Epithelial cell of proximal tubule (primary cell): ENCODE measurements around the gene THOC2. TPM values are rescaled to one million over a fixed set of nuclear protein-coding genes. Genes with fewer than 3 reads are reported as not detected.

Source experiments
- DNase-seq: peaks from one replicate; pipeline ENCODE4 v3.0.0-alpha.2; 2011; ENCODE audit warnings: low read depth
- H3K4me3 ChIP-seq: 2 replicates; pipeline ENCODE4 v1.5.1; 2011; ENCODE audit warnings: low read depth, mild to moderate bottlenecking, low read length
- total RNA-seq: library from RNA; depleted of rRNA; stranded (reverse); fragments of >200 nt; gene quantifications from 2 replicates; pipeline ENCODE4 v1.2.3, GENCODE V29; 2015
- TF ChIP-seq, protein P1 (sequence below): conservative IDR thresholded peaks from 2 replicates; pipeline ENCODE4 v1.5.1; 2012; ENCODE audit warnings: low read depth, mild to moderate bottlenecking, low read length

The THOC2 gene
- total RNA-seq, 1 donor from 2014 or later, result 47.4 TPM

DNA sequence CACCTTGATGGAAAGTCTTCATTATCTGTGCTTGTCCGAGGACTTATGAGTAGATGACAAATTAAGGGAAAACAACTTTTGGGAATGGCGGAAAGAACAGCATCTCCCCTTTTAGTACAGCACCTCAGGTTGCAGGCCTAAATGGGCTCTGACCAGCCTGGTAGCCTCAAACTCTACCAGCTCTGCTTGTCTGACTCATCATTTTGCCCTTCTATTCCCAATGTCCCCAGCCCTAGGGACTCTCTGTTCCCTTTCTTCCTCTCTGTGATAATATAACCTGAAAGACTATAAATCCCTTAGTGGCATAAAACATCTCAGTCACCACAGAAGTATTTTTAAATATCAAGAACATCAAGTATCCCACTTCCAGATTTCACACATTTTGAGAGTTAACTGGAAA, 121.9 kb downstream of the THOC2 start:
- TF ChIP-seq, protein P1, sequence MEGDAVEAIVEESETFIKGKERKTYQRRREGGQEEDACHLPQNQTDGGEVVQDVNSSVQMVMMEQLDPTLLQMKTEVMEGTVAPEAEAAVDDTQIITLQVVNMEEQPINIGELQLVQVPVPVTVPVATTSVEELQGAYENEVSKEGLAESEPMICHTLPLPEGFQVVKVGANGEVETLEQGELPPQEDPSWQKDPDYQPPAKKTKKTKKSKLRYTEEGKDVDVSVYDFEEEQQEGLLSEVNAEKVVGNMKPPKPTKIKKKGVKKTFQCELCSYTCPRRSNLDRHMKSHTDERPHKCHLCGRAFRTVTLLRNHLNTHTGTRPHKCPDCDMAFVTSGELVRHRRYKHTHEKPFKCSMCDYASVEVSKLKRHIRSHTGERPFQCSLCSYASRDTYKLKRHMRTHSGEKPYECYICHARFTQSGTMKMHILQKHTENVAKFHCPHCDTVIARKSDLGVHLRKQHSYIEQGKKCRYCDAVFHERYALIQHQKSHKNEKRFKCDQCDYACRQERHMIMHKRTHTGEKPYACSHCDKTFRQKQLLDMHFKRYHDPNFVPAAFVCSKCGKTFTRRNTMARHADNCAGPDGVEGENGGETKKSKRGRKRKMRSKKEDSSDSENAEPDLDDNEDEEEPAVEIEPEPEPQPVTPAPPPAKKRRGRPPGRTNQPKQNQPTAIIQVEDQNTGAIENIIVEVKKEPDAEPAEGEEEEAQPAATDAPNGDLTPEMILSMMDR, result no peak
- no peak for DNase-seq
- no peak overlapping the region for H3K4me3 ChIP-seq

GRCh38 chrX:123607806-123608205, 125.0 kb downstream of the THOC2 start:
- DNase-seq, result no peak
- TF ChIP-seq, protein P1, result no peak
- no peak overlapping the region for H3K4me3 ChIP-seq

DNA sequence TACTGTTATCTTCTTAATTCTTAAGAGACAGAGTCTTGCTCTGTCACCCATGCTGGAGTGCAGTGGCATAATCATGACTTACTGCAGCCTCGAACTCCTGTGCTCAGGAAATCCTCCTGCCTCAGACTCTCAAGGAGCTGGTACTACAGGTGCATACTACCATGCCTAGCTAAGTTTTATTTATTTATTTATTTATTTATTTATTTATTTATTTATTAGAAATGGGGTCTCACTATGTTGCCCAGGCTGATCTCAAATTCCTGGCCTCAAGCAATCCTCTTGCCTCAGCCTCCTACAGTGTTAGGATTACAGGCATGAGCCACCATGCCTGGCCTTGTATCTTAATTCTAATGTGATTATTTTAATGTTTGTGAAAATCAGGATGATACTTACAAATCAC, 125.6 kb downstream of the THOC2 start:
- no peak overlapping the region for H3K4me3 ChIP-seq
- DNase-seq, result no peak
- TF ChIP-seq, protein P1, result no peak

- DNase-seq, result no peak
- TF ChIP-seq, protein P1, result no peak
- no peak overlapping the region for H3K4me3 ChIP-seq
Observed at GRCh38 chrX:123603491-123603890, 129.4 kb downstream of the THOC2 start.

GRCh38 chrX:123601437-123601836, 131.4 kb downstream of the THOC2 start:
- TF ChIP-seq, protein P1, result no peak
- no peak overlapping the region for H3K4me3 ChIP-seq
- DNase-seq, result no peak

- TF ChIP-seq, protein P1, result no peak
Observed at GRCh38 chrX:123600181-123600580, 132.7 kb downstream of the THOC2 start.

DNA sequence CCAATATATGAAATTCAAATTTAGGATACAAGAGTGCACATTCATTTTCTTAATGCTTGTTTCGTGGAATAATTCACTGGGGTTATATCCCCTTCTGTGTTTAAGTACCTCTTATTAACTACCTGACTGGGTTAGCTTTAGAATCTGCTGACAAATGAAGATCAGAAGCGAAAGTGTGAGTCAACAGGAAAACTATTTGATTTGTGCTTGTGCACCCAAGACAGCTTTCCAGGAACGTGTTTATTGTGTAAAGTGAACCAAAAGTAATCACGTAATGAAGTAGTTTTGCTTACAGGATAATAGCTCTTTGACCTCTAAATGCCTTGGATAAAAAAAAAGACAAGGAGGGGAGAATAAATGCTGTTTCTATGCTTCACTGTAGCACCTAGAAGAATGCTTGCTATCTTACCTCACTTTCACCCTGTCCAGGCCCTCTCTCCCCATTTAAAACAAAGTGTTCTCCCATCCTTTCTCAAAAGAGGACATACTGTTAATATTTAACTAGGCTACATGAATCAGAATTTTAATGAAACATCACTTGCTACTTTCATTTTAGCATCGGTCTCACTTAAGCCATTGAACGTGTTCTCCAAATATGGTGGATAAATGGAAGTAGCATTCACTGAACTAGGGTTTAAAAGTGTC, 141.9 kb downstream of the THOC2 start:
- TF ChIP-seq, protein P1, result no peak
- H3K4me3 ChIP-seq, result peak overlapping the region; percentile 39
- DNase-seq, result peak; percentile 78

More at GRCh38 chrX:123600181-123600580, 132.7 kb downstream of the THOC2 start:
- DNase-seq, result no peak
- no peak overlapping the region for H3K4me3 ChIP-seq
